Activated naive CD8-positive, alpha-beta T cell treated with anti-CD3 and anti-CD28 coated beads, Interleukin-2, amount 10 ng/mL, durations not matched to agents 7 days and 5 days (primary cell): ENCODE results near the gene KSR2. TPM values are rescaled to one million over a fixed set of nuclear protein-coding genes. Genes with fewer than 3 reads are reported as not detected.
"Not testable (repeated sequence)": the region's sequence is repeated elsewhere in the genome, so short reads cannot be mapped to it uniquely, and the experiment has no call there.

Experiments used
- ATAC-seq: fragments of 150-1000 bp; cut with Tn5 transposase; one replicate; pipeline ENCODE4 v1.10.0; 2021; ENCODE audit warnings: low read depth, moderate library complexity
- POLR2A ChIA-PET: fragments of 350-600 bp; sonication (Branson Sonifier 250); formaldehyde crosslinking; loops from one replicate; lab custom pipeline; 2021; ENCODE audit warnings: antibody characterized with exemption; lab: Charles Lee
- DNase-seq: peaks from one replicate; pipeline ENCODE4 v3.0.0; 2021
- H3K27ac Mint-ChIP-seq: one replicate; pipeline ENCODE4 v1.8.0; 2022; ENCODE audit warnings: mild to moderate bottlenecking, mixed read lengths
- H3K27me3 Mint-ChIP-seq: one replicate; pipeline ENCODE4 v1.8.0; 2022; ENCODE audit warnings: mild to moderate bottlenecking, moderate library complexity, mixed read lengths
- H3K36me3 Mint-ChIP-seq: one replicate; pipeline ENCODE4 v1.8.0; 2021; ENCODE audit warnings: mild to moderate bottlenecking, mixed read lengths
- H3K4me1 Mint-ChIP-seq: one replicate; pipeline ENCODE4 v1.8.0; 2021; ENCODE audit warnings: mixed read lengths
- H3K4me3 Mint-ChIP-seq: one replicate; pipeline ENCODE4 v1.8.0; 2022; ENCODE audit warnings: mild to moderate bottlenecking, moderate library complexity, mixed read lengths
- H3K9me3 Mint-ChIP-seq: one replicate; pipeline ENCODE4 v1.8.0; 2021; ENCODE audit warnings: mixed read lengths
- total RNA-seq, 2 experiments: library from RNA; stranded (reverse); gene quantifications; one replicate each; pipeline ENCODE4 v1.2.3, GENCODE V29; 2021

Gene KSR2
- total RNA-seq, 2 experiments from 2014 or later = not detected

GRCh38 chr12:117805865-117806264, 162.9 kb downstream of the KSR2 start:
- H3K27ac Mint-ChIP-seq = no peak overlapping the region

DNA sequence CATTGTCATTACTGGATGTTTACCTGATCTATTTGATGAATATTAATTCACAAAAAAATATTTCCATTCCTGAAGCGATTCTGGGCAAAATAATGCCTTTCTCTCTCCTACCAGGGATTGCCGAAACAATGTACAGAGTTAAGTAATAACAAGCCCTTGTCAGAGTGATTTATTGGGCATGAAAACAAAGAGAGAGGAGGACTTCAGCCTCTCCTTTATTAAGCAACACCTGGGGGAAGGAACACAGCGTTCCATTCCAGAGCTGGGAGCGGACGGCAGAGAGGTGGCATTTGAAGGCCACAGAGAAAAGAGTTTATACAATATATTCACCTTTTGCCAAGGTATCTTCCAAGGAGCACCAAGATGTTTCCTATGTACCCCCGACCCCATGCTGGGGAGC, 165.8 kb downstream of the KSR2 start:
- ATAC-seq (no peak), DNase-seq (no peak)
- H3K4me3 Mint-ChIP-seq = no peak overlapping the region
- H3K4me1 Mint-ChIP-seq = no peaks in the 10 kb centered on the region
- no peaks in the 10 kb centered on the region for H3K36me3 Mint-ChIP-seq
- peaks cover 2% of the 10 kb centered on the region for H3K27me3 Mint-ChIP-seq
- H3K9me3 Mint-ChIP-seq = no peaks in the 10 kb centered on the region
- POLR2A ChIA-PET = no interaction called here
- H3K27ac Mint-ChIP-seq = no peak overlapping the region

More at GRCh38 chr12:117805865-117806264, 162.9 kb downstream of the KSR2 start:
- H3K27me3 Mint-ChIP-seq = peaks cover 2% of the 10 kb centered on the region
- H3K4me3 Mint-ChIP-seq = no peak overlapping the region
- ATAC-seq (no peak), DNase-seq (no peak)
- no peaks in the 10 kb centered on the region for H3K4me1 Mint-ChIP-seq
- POLR2A ChIA-PET = no interaction called here
- no peaks in the 10 kb centered on the region for H3K36me3 Mint-ChIP-seq
- no peaks in the 10 kb centered on the region for H3K9me3 Mint-ChIP-seq

- ATAC-seq, H3K36me3 Mint-ChIP-seq, H3K4me1 Mint-ChIP-seq, H3K4me3 Mint-ChIP-seq, DNase-seq, H3K27me3 Mint-ChIP-seq, H3K9me3 Mint-ChIP-seq, POLR2A ChIA-PET, H3K27ac Mint-ChIP-seq: not testable (repeated sequence)
Measured at GRCh38 chr12:117800711-117801110, 168.1 kb downstream of the KSR2 start.

- no peak for DNase-seq
- POLR2A ChIA-PET = no interaction called here
- peaks cover 2% of the 10 kb centered on the region for H3K27me3 Mint-ChIP-seq
Measured at GRCh38 chr12:117797202-117797601, 171.6 kb downstream of the KSR2 start.

DNA sequence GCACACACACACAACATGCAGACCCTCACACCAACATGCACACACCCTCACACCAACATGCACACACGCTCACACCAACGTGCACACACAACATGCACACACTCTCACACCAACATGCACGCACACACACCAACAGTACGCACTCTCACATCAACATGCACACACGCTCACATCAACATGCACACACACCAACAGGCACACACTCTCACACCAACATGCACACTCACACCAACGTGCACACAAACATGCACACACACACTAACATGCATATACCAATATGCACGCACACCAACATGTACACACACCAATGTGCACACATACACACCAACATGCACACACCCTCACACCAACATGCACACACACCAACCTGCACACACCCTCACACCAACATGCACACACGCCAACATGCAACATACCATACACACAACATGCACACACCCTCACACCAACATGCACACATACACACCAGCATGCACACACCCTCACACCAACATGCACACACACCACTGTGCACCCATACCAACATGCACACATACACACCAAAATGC, 175.8 kb downstream of the KSR2 start:
- H3K4me1 Mint-ChIP-seq = no peaks in the 10 kb centered on the region
- POLR2A ChIA-PET = no interaction called here
- H3K27me3 Mint-ChIP-seq = peaks cover 2% of the 10 kb centered on the region

More at GRCh38 chr12:117797202-117797601, 171.6 kb downstream of the KSR2 start:
- Mint-ChIP-seq H3K9me3 (peaks cover 2% of the 10 kb centered on the region), H3K4me3 (no peak overlapping the region), H3K27ac (no peak overlapping the region), H3K4me1 (no peaks in the 10 kb centered on the region), H3K36me3 (no peaks in the 10 kb centered on the region)
- ATAC-seq = no peak

GRCh38 chr12:117792471-117792870, 176.3 kb downstream of the KSR2 start:
- no peak overlapping the region for H3K27ac Mint-ChIP-seq
- DNase-seq = no peak
- ATAC-seq = no peak
- peaks cover 2% of the 10 kb centered on the region for H3K27me3 Mint-ChIP-seq
- peaks cover 2% of the 10 kb centered on the region for H3K9me3 Mint-ChIP-seq
- POLR2A ChIA-PET = no interaction called here
- no peaks in the 10 kb centered on the region for H3K36me3 Mint-ChIP-seq
- no peak overlapping the region for H3K4me3 Mint-ChIP-seq
- no peaks in the 10 kb centered on the region for H3K4me1 Mint-ChIP-seq

More for the DNA sequence above, 175.8 kb downstream of the KSR2 start:
- ATAC-seq = no peak
- no peak for DNase-seq
- Mint-ChIP-seq H3K9me3 (peaks cover 2% of the 10 kb centered on the region), H3K36me3 (no peaks in the 10 kb centered on the region), H3K4me3 (no peak overlapping the region), H3K27ac (no peak overlapping the region)

DNA sequence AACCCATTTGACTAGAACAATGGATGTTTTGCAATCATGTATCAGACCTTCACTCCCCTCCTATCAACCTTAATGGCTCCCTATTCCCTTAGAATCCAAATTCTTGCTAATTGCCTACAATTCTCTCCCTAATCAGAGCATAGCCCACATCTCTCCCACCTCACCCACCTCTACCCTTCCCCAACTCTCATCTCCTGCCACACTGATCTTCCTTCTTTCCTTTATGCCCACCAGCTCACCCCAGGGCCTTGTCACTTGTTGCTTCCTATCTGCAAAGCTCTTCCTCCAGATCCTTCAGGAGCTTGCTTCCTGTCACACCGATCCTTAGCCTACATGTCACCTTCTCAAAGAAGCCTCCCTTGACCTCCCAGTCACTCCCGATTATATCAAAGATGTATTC, 177.8 kb downstream of the KSR2 start:
- Mint-ChIP-seq H3K4me3 (no peak overlapping the region), H3K4me1 (no peaks in the 10 kb centered on the region), H3K27me3 (peaks cover 2% of the 10 kb centered on the region), H3K9me3 (peaks cover 2% of the 10 kb centered on the region), H3K27ac (no peak overlapping the region), H3K36me3 (no peaks in the 10 kb centered on the region)
- DNase-seq (no peak), ATAC-seq (no peak)
- POLR2A ChIA-PET = no interaction called here

GRCh38 chr12:117790198-117790597, 178.6 kb downstream of the KSR2 start:
- POLR2A ChIA-PET = no interaction called here
- DNase-seq = no peak
- no peak overlapping the region for H3K4me3 Mint-ChIP-seq
- peaks cover 2% of the 10 kb centered on the region for H3K27me3 Mint-ChIP-seq
- no peak for ATAC-seq
- H3K9me3 Mint-ChIP-seq = peaks cover 2% of the 10 kb centered on the region
- no peaks in the 10 kb centered on the region for H3K4me1 Mint-ChIP-seq
- H3K36me3 Mint-ChIP-seq = no peaks in the 10 kb centered on the region
- H3K27ac Mint-ChIP-seq = no peak overlapping the region

- POLR2A ChIA-PET = no interaction called here
- H3K9me3 Mint-ChIP-seq = peaks cover 2% of the 10 kb centered on the region
- DNase-seq = no peak
- no peaks in the 10 kb centered on the region for H3K36me3 Mint-ChIP-seq
- H3K4me1 Mint-ChIP-seq = no peaks in the 10 kb centered on the region
- H3K27me3 Mint-ChIP-seq = peaks cover 2% of the 10 kb centered on the region
- H3K27ac Mint-ChIP-seq = no peak overlapping the region
- ATAC-seq = no peak
- no peak overlapping the region for H3K4me3 Mint-ChIP-seq
Measured at GRCh38 chr12:117789195-117789912, 179.4 kb downstream of the KSR2 start.

DNA sequence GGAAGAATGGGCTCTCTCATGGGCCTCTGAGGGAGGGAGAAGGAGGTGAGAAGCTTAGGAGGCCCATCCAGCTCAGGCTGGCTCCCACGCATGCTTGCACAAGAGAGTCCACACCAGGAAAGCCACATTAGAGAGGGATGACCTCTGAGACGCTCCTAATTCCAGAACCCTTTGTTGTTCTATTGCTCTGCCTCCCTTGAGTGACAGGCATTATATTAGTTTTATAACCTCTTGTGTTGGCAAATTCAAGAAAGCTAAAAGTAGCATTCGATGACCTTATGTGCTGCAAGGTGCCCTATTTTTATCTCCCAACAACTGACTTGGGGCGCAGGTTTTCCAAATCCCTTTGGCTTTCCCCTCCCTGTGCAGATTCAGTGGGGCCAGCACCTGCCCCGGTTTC, 190.1 kb downstream of the KSR2 start:
- no peak overlapping the region for H3K27ac Mint-ChIP-seq
- DNase-seq (no peak), ATAC-seq (no peak)
- H3K36me3 Mint-ChIP-seq = no peaks in the 10 kb centered on the region
- no peaks in the 10 kb centered on the region for H3K4me1 Mint-ChIP-seq
- POLR2A ChIA-PET = no interaction called here
- no peaks in the 10 kb centered on the region for H3K9me3 Mint-ChIP-seq
- no peaks in the 10 kb centered on the region for H3K27me3 Mint-ChIP-seq
- no peak overlapping the region for H3K4me3 Mint-ChIP-seq

DNA sequence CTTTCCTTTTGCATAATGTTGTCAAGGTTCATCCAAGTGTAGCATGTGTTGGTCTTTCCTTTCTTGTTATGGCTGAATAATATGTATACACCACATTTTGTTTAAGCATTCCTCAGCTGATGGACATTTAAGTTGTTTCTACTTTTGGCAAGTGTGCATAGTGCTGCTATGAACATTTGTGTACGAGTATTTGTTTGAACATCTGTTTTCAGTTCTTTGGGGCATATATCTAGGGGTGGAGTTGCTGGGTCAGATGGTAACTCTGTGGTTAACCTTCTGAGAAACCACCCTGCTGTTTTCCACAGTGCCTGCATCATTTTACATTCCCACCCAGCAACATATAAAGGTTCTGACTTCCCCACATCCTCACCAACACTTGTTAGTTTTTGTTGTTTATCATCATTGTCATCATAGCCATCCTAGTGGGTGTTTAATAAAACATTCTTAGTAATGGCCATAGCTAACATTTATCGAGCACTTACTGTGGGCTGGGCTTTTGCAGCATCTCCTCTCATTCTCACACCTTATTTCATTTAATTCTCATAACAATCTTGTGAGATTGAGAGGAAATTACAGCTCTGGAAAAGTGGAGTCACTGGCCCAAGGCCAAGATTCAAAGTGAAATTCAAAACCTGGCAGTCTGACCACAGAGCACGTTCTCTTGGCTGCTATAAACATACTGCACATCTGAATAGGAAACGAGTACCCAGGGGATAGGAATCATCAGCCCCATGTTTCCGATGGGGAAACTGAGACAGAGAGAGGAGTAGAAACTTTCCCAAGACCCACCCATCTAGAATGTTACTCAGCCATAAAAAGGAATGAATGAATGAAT, 193.6 kb downstream of the KSR2 start:
- no peak overlapping the region for H3K27ac Mint-ChIP-seq
- H3K9me3 Mint-ChIP-seq = no peaks in the 10 kb centered on the region
- H3K36me3 Mint-ChIP-seq = no peaks in the 10 kb centered on the region
- DNase-seq = no peak
- no peaks in the 10 kb centered on the region for H3K27me3 Mint-ChIP-seq
- POLR2A ChIA-PET = no interaction called here
- no peak for ATAC-seq
- H3K4me3 Mint-ChIP-seq = no peak overlapping the region
- no peaks in the 10 kb centered on the region for H3K4me1 Mint-ChIP-seq

DNA sequence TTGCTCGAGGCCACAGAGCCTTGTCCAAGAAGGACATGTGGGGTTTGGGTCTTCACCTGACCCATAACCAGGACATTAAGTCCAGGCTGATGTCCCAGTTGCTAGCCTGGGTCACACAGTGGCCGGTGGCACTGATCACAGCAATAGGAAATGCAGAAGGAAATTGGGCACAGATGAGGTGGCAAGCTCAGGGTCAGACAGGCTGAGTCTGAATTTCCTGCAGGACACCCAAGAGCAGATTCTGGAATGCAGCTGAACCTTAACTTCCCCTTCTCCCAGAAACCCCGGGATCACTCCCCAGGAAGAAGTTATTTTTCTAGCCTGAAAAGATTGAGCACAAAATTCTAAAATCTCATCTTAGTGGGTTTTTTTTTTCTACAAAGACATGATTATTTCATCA, 199.9 kb downstream of the KSR2 start:
- no peak for ATAC-seq
- Mint-ChIP-seq H3K9me3 (peaks cover 7% of the 10 kb centered on the region), H3K4me1 (no peaks in the 10 kb centered on the region), H3K27me3 (no peaks in the 10 kb centered on the region), H3K36me3 (no peaks in the 10 kb centered on the region), H3K27ac (no peak overlapping the region), H3K4me3 (no peak overlapping the region)
- DNase-seq = no peak
- POLR2A ChIA-PET = no interaction called here

GRCh38 chr12:117766008-117766407, 202.8 kb downstream of the KSR2 start:
- peaks cover 15% of the 10 kb centered on the region for H3K9me3 Mint-ChIP-seq
- no peak overlapping the region for H3K4me3 Mint-ChIP-seq
- H3K4me1 Mint-ChIP-seq = no peaks in the 10 kb centered on the region
- no peaks in the 10 kb centered on the region for H3K27me3 Mint-ChIP-seq
- POLR2A ChIA-PET = no interaction called here
- H3K36me3 Mint-ChIP-seq = no peaks in the 10 kb centered on the region
- no peak overlapping the region for H3K27ac Mint-ChIP-seq
- DNase-seq (no peak), ATAC-seq (no peak)

DNA sequence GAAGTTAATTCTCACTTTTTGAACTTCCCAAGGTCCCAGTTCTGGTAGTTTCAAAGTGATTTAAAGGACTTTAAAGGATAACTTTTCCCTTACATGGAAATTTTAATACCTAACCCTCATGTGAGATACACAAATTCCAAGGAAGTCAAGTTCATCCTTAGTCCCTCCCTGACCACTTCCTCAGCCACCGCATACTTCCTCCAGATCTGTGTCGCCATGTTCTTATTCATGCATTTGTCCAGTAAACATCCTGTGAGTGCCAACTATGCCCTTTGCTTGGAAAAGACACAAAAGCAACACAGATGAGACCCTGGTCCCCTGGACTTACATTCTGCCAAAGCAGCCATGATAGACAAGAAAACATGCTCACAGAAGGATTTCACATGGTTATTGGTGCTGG, 206.6 kb downstream of the KSR2 start:
- H3K27me3 Mint-ChIP-seq = no peaks in the 10 kb centered on the region
- H3K4me1 Mint-ChIP-seq = no peaks in the 10 kb centered on the region
- no peak for ATAC-seq
- no peak overlapping the region for H3K27ac Mint-ChIP-seq
- DNase-seq = no peak
- POLR2A ChIA-PET = no interaction called here
- H3K4me3 Mint-ChIP-seq = no peak overlapping the region
- no peaks in the 10 kb centered on the region for H3K36me3 Mint-ChIP-seq
- peaks cover 17% of the 10 kb centered on the region for H3K9me3 Mint-ChIP-seq
